ENCODE measurements around the gene PPM1B.

DNA sequence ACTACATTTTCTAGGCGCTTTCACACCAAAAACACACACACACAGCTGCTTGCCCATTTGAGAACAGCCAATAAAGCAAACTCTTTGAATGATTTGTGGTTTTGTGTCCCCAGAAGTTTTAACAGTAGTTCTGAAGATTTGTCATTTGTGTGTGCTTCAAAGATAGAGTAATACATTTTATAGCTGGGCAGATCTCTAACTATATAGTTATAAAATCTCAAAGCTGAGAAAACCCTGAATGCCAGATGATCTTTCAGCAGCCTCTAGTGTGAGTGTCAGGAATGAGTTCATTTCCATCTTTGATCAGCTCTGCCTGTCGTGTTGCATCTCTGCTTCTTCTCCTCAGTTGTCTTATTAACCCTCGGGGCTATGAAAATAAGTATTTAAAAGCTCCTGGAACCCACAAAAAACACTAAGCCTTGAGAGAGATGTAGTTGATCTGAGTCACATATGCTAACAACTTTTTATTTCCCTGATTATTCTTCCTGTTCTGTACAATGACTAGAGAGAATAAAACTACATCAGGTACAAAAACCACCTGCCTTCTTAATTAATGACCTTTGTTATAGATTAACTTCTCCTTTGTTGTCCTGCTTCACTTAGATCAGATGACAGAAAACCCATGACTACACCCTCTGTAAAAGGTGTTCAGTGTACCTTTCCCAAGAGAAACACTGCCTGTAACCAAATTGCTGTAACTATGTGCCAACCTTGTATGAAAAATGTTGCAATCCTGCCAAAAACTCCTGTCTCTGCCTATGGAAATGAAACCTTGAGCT, 76.6 kb downstream of the PPM1B start:
- TF ChIP-seq CTCF (IDR thresholded peaks at IDR 0.05) (no peak), POLR2A (IDR thresholded peaks at IDR 0.05) (peak in 2 of 3 donors; percentile 42 to 43)

All from body of pancreas (tissue), 4 donors.